Body of pancreas (tissue), 4 donors: ENCODE data around the gene PIANP. TPM values are rescaled to one million over a fixed set of nuclear protein-coding genes. Genes with fewer than 3 reads are reported as not detected.

Experiments
- ATAC-seq: fragments of 150-250 bp; one replicate; pipeline ENCODE4 v1.9.1; 2016
- DNase-seq, 4 donors: peaks; one replicate each; pipeline ENCODE4 v3.0.0-alpha.2; 2019
- H3K27ac ChIP-seq, 4 donors: fragments of 200-600 bp; sonication (generic); 1 replicate in 3 of 4; 2 replicates in 1 of 4; pipeline versions ENCODE4 v1.5.1 to v1.6.1; 2016 to 2019; ENCODE audit warnings: mild to moderate bottlenecking in 1 of 4, mixed read lengths in 1 of 4, moderate library complexity in 1 of 4
- H3K27me3 ChIP-seq, 2 donors: fragments of 200-600 bp; sonication (generic); one replicate each; pipeline ENCODE4 v1.6.0; 2016; ENCODE audit warnings: mild to moderate bottlenecking in 1 of 2
- H3K36me3 ChIP-seq, 2 donors: fragments of 200-600 bp; sonication (generic); replicated peaks in 1 of 2; 2 replicates each; pipeline ENCODE4 v1.5.1; 2016; ENCODE audit warnings: low read depth in 2 of 2; ENCODE audit not compliant: insufficient read depth in 1 of 2
- H3K4me1 ChIP-seq: fragments of 200-600 bp; sonication (generic); one replicate; pipeline ENCODE4 v1.6.0; 2016
- H3K4me3 ChIP-seq, 2 donors: fragments of 200-600 bp; sonication (generic); 1 replicate in 1 of 2; 2 replicates in 1 of 2; pipeline ENCODE4 v1.5.1; 2016 to 2019
- H3K9me3 ChIP-seq, 3 donors: fragments of 200-600 bp; sonication (generic); 1 replicate in 2 of 3; 2 replicates in 1 of 3; pipeline ENCODE4 v1.5.1; 2016
- CTCF ChIP-seq, 7 experiments: fragments of 450-650 bp in 4 of 7; fragments of 200-600 bp in 3 of 7; sonication (generic) in 3 of 7; IDR thresholded peaks; one replicate each; pipeline ENCODE4 v1.5.1; 2016 to 2019; ENCODE audit warnings: antibody characterized with exemption in 7 of 7
- POLR2A ChIP-seq, 3 donors: fragments of 450-650 bp; IDR thresholded peaks; one replicate each; pipeline ENCODE4 v1.6.1; 2016; ENCODE audit warnings: antibody characterized with exemption in 3 of 3, mild to moderate bottlenecking in 2 of 3
- WGBS, 2 donors: methylation state at CpG; one replicate each; pipeline ENCODE4 v1.1.5; 2017; 5-methylcytosine and 5-hydroxymethylcytosine counted together
- intact Hi-C: fragments of 100-400 bp; cut with DNase I; formaldehyde crosslinking; loops from one replicate; pipeline ENCODE4 v1.15.1; 2023
- total RNA-seq, 2 donors: library from RNA; depleted of rRNA; stranded (reverse); fragments of >200 nt; gene quantifications; one replicate each; pipeline ENCODE4 v1.1.0, GENCODE V29; 2016

The PIANP gene
- total RNA-seq, 2 donors from 2014 or later = not detected

- intact Hi-C loops = no loop called here
- DNase-seq = no peak
- Histone ChIP-seq H3K4me3 (no peak overlapping the region), H3K9me3 (no peaks in the 10 kb centered on the region), H3K36me3 (no peaks in the 10 kb centered on the region), H3K4me1 (peaks cover 9% of the 10 kb centered on the region), H3K27me3 (peaks cover 0 to under 1% of the 10 kb centered on the region in 2 donors), H3K27ac (no peak overlapping the region)
- WGBS, 2 donors = 57 to 63% methylated on average over 7 to 9 of the region's 9 CpGs
- TF ChIP-seq CTCF (IDR thresholded peaks at IDR 0.05) (no peak), POLR2A (IDR thresholded peaks at IDR 0.05) (no peak)
- ATAC-seq = no peak
Observed at GRCh38 chr12:6694701-6695100, 5.9 kb downstream of the PIANP start.

- Histone ChIP-seq H3K27ac (no peak overlapping the region), H3K27me3 (no peaks in the 10 kb centered on the region), H3K36me3 (no peaks in the 10 kb centered on the region), H3K4me3 (no peak overlapping the region), H3K9me3 (no peaks in the 10 kb centered on the region), H3K4me1 (peaks cover 9% of the 10 kb centered on the region)
- WGBS, 2 donors = 47 to 48% methylated on average over 4 of the region's 4 CpGs
- intact Hi-C loops = no loop called here
- no peak for DNase-seq
- ATAC-seq = no peak
- no peak for TF ChIP-seq CTCF (IDR thresholded peaks at IDR 0.05)
- TF ChIP-seq POLR2A (IDR thresholded peaks at IDR 0.05) = no peak
Observed at GRCh38 chr12:6693832-6694355, 6.7 kb downstream of the PIANP start.

- Histone ChIP-seq H3K27me3 (no peaks in the 10 kb centered on the region), H3K4me3 (no peak overlapping the region), H3K36me3 (no peaks in the 10 kb centered on the region), H3K4me1 (peaks cover 16% of the 10 kb centered on the region), H3K27ac (no peak overlapping the region), H3K9me3 (no peaks in the 10 kb centered on the region)
- intact Hi-C loops = no loop called here
- DNase-seq (no peak), ATAC-seq (no peak)
- no peak for TF ChIP-seq CTCF (IDR thresholded peaks at IDR 0.05)
- no peak for TF ChIP-seq POLR2A (IDR thresholded peaks at IDR 0.05)
- WGBS, 2 donors = 36 to 62% methylated on average over 1 to 2 of the region's 2 CpGs
Observed at GRCh38 chr12:6692888-6693287, 7.7 kb downstream of the PIANP start.

GRCh38 chr12:6691473-6691872 is 9.1 kb downstream of the PIANP start:
- DNase-seq (no peak), ATAC-seq (no peak)
- WGBS, 2 donors = 87 to 94% methylated on average over 4 of the region's 4 CpGs
- TF ChIP-seq POLR2A (IDR thresholded peaks at IDR 0.05) (no peak), CTCF (IDR thresholded peaks at IDR 0.05) (no peak)
- no peak overlapping the region for H3K4me3 ChIP-seq
- peaks cover 26% of the 10 kb centered on the region for H3K4me1 ChIP-seq
- H3K9me3 ChIP-seq = no peaks in the 10 kb centered on the region
- no peak overlapping the region for H3K27ac ChIP-seq
- H3K27me3 ChIP-seq = no peaks in the 10 kb centered on the region
- no peaks in the 10 kb centered on the region for H3K36me3 ChIP-seq
- intact Hi-C loops = no loop called here
